ENCODE data around the gene ANKMY2.

- TF ChIP-seq TAF1 (IDR thresholded peaks at IDR 0.05; ENCODE audit: borderline replicate concordance, low read depth, low read length) (no peak), POLR2AphosphoS5 (IDR thresholded peaks at IDR 0.05; ENCODE audit: low read depth, low read length) (no peak), POLR2A (IDR thresholded peaks at IDR 0.05; ENCODE audit: low read depth, low read length) (no peak)
Observed at GRCh38 chr7:16691241-16691640, 45.7 kb upstream of the ANKMY2 start.
